Measurements from ENCODE around the gene ADM5. TPM values are rescaled to one million over a fixed set of nuclear protein-coding genes. Genes with fewer than 3 reads are reported as not detected.
A peak's percentile ranks its signal among the peaks of the same experiment; 100 is the strongest.

The ADM5 gene
- total RNA-seq, 1 donor from 2014 or later: 1.9 TPM

DNA sequence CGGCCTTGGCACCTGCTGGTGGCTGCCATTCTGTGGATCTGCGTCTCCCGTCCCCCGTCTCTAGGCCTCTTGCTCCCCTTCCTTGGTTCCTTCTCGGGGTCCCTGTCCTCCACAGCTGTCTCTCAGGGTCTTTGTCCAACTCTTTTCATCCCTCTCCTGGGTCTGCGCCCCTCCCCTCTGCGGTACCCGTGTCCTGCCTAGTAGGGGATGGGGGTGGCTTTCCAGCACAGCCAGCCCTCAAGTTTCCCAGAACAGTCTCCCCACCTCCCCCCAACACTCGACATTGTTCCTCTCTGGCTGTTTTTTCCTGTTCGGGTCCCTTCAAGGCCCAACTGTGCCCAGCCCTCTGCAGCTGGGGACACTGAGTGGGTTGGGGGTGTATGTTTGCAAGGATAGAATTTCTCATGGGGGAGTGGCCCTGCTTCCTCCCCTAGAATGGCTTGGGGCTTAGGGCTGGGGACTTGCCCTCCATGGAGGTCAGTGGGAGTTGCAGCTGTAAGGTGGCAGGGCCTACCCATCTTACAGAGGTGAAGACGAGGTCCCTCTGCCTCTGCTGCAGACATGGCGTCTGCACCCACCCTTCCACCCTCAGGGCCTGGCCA, 762 bp upstream of the ADM5 start:
- DNase-seq: no peak
- Histone ChIP-seq H3K4me3 (peak overlapping the region; percentile 59), H3K4me1 (peaks cover 23% of the 10 kb centered on the region), H3K27me3 (peaks cover 7% of the 10 kb centered on the region), H3K36me3 (peaks cover 28% of the 10 kb centered on the region), H3K27ac (peak overlapping the region; percentile 65), H3K9me3 (no peaks in the 10 kb centered on the region)
- intact Hi-C loops (cut with DNase I): no loop called here
- ATAC-seq: no peak
- TF ChIP-seq, protein P1, sequence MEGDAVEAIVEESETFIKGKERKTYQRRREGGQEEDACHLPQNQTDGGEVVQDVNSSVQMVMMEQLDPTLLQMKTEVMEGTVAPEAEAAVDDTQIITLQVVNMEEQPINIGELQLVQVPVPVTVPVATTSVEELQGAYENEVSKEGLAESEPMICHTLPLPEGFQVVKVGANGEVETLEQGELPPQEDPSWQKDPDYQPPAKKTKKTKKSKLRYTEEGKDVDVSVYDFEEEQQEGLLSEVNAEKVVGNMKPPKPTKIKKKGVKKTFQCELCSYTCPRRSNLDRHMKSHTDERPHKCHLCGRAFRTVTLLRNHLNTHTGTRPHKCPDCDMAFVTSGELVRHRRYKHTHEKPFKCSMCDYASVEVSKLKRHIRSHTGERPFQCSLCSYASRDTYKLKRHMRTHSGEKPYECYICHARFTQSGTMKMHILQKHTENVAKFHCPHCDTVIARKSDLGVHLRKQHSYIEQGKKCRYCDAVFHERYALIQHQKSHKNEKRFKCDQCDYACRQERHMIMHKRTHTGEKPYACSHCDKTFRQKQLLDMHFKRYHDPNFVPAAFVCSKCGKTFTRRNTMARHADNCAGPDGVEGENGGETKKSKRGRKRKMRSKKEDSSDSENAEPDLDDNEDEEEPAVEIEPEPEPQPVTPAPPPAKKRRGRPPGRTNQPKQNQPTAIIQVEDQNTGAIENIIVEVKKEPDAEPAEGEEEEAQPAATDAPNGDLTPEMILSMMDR (IDR thresholded peaks at IDR 0.05): no peak

DNA sequence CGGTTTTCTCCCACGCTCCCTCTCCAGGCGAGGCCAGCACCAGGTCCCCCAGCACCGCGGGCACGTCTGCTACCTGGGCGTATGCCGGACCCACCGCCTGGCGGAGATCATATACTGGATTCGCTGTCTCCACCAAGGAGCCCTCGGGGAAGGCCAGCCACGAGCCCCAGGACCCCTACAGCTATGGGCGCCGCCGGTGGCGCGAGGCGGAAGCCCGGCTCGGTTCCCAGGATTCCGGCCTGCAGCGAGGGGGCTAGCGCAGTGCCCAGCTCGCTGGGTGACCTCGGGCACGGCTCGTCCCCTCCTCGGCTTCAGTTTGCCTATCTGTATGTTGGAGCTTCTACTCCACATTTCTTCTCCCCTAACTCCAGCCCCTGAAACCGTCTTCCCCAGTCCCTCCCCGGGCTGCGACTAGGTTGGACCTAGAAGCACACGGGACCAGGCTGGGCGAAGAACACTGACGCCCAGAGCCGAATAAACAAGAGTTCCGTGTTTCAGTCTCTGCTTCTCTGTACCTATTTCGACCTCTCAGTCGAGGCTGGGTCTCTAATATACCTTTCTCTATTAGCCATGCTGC, 773 bp downstream of the ADM5 start:
- TF ChIP-seq, protein P1 (IDR thresholded peaks at IDR 0.05): no peak
- peak overlapping the region; percentile 65 for H3K27ac ChIP-seq
- intact Hi-C loops (cut with DNase I): no loop called here
- H3K4me3 ChIP-seq: peak overlapping the region; percentile 59
- H3K4me1 ChIP-seq: peaks cover 23% of the 10 kb centered on the region
- H3K9me3 ChIP-seq: no peaks in the 10 kb centered on the region
- ATAC-seq (peak; percentile 2), DNase-seq (no peak)
- peaks cover 13% of the 10 kb centered on the region for H3K36me3 ChIP-seq
- peaks cover 7% of the 10 kb centered on the region for H3K27me3 ChIP-seq

GRCh38 chr19:49690656-49691242, 1.4 kb downstream of the ADM5 start, which contains the start of gene CPT1C:
Gene CPT1C, plus strand, starts transcription at chr19:49691116. Its CDS starts 1,137 bp downstream, at chr19:49692253.
- peak; percentile 73 for ATAC-seq
- H3K4me3 ChIP-seq: peak within 1 kb of the TSS; percentile 59
- H3K36me3 ChIP-seq: peaks cover 7% of the 10 kb centered on the region
- intact Hi-C loops (cut with DNase I): no loop called here
- H3K4me1 ChIP-seq: peaks cover 23% of the 10 kb centered on the region
- peak within 1 kb of the TSS; percentile 65 for H3K27ac ChIP-seq
- DNase-seq: peak; percentile 85
- H3K9me3 ChIP-seq: no peaks in the 10 kb centered on the region
- TF ChIP-seq, protein P1 (IDR thresholded peaks at IDR 0.05): no peak
- H3K27me3 ChIP-seq: peaks cover 7% of the 10 kb centered on the region

GRCh38 chr19:49691243-49692146, 2.1 kb downstream of the ADM5 start:
- DNase-seq (no peak), ATAC-seq (peak; percentile 12)
- Histone ChIP-seq H3K4me3 (peak overlapping the region; percentile 59), H3K27me3 (peaks cover 7% of the 10 kb centered on the region), H3K9me3 (no peaks in the 10 kb centered on the region), H3K27ac (no peak overlapping the region), H3K4me1 (peaks cover 23% of the 10 kb centered on the region), H3K36me3 (no peaks in the 10 kb centered on the region)
- TF ChIP-seq, protein P1 (IDR thresholded peaks at IDR 0.05): no peak
- intact Hi-C loops (cut with DNase I): no loop called here

GRCh38 chr19:49692147-49692506, 2.7 kb downstream of the ADM5 start:
- no peak for ATAC-seq
- Histone ChIP-seq H3K27me3 (peaks cover 7% of the 10 kb centered on the region), H3K9me3 (no peaks in the 10 kb centered on the region), H3K36me3 (no peaks in the 10 kb centered on the region), H3K27ac (no peak overlapping the region), H3K4me1 (peaks cover 23% of the 10 kb centered on the region), H3K4me3 (no peak overlapping the region)
- intact Hi-C loops (cut with DNase I): no loop called here
- DNase-seq: no peak
- TF ChIP-seq, protein P1 (IDR thresholded peaks at IDR 0.05): no peak

All from upper lobe of right lung (tissue), 1 donor.